CD4-positive, alpha-beta T cell (primary cell): Measurements from ENCODE around the gene SELENON. TPM values are rescaled to one million over a fixed set of nuclear protein-coding genes. Genes with fewer than 3 reads are reported as not detected.
A peak's percentile ranks its signal among the peaks of the same experiment; 100 is the strongest.

Experiments used
- ATAC-seq: fragments of 200-7000 bp; cut with Tn5 transposase; one replicate; pipeline ENCODE4 v1.10.0; 2022; ENCODE audit warnings: mild to moderate bottlenecking; ENCODE audit not compliant: poor library complexity
- CTCF ChIA-PET: fragments of 350-600 bp; sonication (Branson Sonifier 250); formaldehyde crosslinking; loops from one replicate; lab custom pipeline; 2021; ENCODE audit warnings: antibody characterized with exemption, inconsistent platforms; lab: Charles Lee
- POLR2A ChIA-PET: fragments of 350-600 bp; sonication (Branson Sonifier 250); formaldehyde crosslinking; loops from one replicate; lab custom pipeline; 2021; ENCODE audit warnings: antibody characterized with exemption, inconsistent platforms; lab: Charles Lee
- DNase-seq, 14 experiments: peaks; one replicate each; pipeline ENCODE4 v3.0.0-alpha.2; 2013 to 2020; ENCODE audit warnings: mixed read lengths in 2 of 14
- H3K27ac ChIP-seq, 2 donors: one replicate each; pipeline versions ENCODE4 v1.5.1 to v1.7.0; 2013; ENCODE audit warnings: low read length in 2 of 2, low read depth in 1 of 2, mild to moderate bottlenecking in 1 of 2
- H3K27me3 ChIP-seq, 2 experiments: 1 replicate in 1 of 2; 2 replicates in 1 of 2; pipeline versions ENCODE4 v1.6.1 to v1.7.0; 2013; ENCODE audit warnings: low read length in 2 of 2, control low read depth in 1 of 2, mild to moderate bottlenecking in 1 of 2, moderate library complexity in 1 of 2; ENCODE audit not compliant: insufficient read depth in 2 of 2, control insufficient read depth in 1 of 2
- H3K36me3 ChIP-seq: one replicate; pipeline ENCODE4 v1.6.1; 2013; ENCODE audit warnings: low read length, control low read depth; ENCODE audit not compliant: insufficient read depth
- H3K4me1 ChIP-seq: one replicate; pipeline ENCODE4 v1.6.1; 2013; ENCODE audit warnings: low read length, control low read depth; ENCODE audit not compliant: insufficient read depth
- H3K4me3 ChIP-seq: one replicate; pipeline ENCODE4 v1.5.1; 2013; ENCODE audit warnings: mild to moderate bottlenecking, low read length, moderate library complexity
- H3K9me3 ChIP-seq, 2 experiments: 1 replicate in 1 of 2; 2 replicates in 1 of 2; pipeline versions ENCODE4 v1.6.1 to v1.7.0; 2013; ENCODE audit warnings: low read length in 2 of 2, mild to moderate bottlenecking in 2 of 2, control low read depth in 1 of 2, moderate library complexity in 1 of 2; ENCODE audit not compliant: control insufficient read depth in 1 of 2, insufficient read depth in 1 of 2
- H3K27ac Mint-ChIP-seq: one replicate; pipeline ENCODE4 v1.8.0; 2020; ENCODE audit warnings: mixed read lengths
- H3K27me3 Mint-ChIP-seq: one replicate; pipeline ENCODE4 v1.8.0; 2021; ENCODE audit warnings: mixed read lengths
- H3K36me3 Mint-ChIP-seq: one replicate; pipeline ENCODE4 v1.8.0; 2021; ENCODE audit warnings: low read depth, mixed read lengths
- H3K4me1 Mint-ChIP-seq: one replicate; pipeline ENCODE4 v1.8.0; 2021; ENCODE audit warnings: low read depth, mixed read lengths
- H3K4me3 Mint-ChIP-seq: one replicate; pipeline ENCODE4 v1.8.0; 2020; ENCODE audit warnings: mild to moderate bottlenecking, mixed read lengths
- H3K9me3 Mint-ChIP-seq: one replicate; pipeline ENCODE4 v1.8.0; 2020; ENCODE audit warnings: mixed read lengths
- intact Hi-C, 2 experiments: fragments of 100-400 bp; cut with DNase I in 1 of 2; cut with micrococcal nuclease in 1 of 2; formaldehyde crosslinking; loops; one replicate each; pipeline versions ENCODE4 v1.15.1 to v1.9.0; 2023 to 2025; cut with DNase I, micrococcal nuclease
- total RNA-seq, 174 experiments: library from RNA in 2 of 174; stranded (reverse) in 2 of 174; gene quantifications; one replicate each; pipeline ENCODE4 v1.2.3 and lab custom pipeline; 2021 to 2026
- TF ChIP-seq, protein P1 (sequence below): fragments of 200-600 bp; IDR thresholded peaks from one replicate; pipeline ENCODE4 v1.8.0; 2022; ENCODE audit warnings: antibody characterized with exemption, mild to moderate bottlenecking

Gene SELENON
- total RNA-seq, 2 experiments from 2014 or later, result 25.3 to 25.7 TPM

DNA sequence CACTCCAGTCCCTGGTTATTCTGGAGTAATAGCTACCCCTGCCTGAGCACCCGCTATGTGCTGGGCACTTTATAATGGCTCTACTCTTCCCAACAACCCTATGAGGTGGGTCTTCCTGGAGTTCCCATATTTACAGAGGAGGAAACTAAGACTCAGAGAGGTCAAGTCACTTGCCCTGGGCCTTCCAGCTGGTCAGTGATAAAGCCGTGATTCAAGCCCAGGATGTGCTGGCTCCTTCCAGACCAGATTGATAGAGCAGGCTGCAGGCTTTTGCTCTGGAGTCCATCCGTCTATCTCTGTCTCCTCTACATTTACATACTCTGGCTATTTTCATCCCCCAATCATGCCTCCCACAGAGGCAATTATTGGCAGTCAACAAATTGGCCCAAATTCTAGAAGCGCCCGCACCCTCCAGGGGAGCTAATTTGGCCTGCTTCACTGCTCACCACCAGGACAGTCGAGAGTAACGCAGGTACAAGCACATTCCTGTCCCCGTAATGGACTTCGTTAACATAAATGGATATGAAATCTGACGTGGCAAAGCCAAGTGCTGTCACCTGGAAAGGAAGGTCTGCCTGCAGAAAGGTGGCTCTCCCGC, 39.8 kb upstream of the SELENON start:
- Mint-ChIP-seq H3K27me3 (no peaks in the 10 kb centered on the region), H3K4me3 (no peak overlapping the region), H3K36me3 (peaks cover 86% of the 10 kb centered on the region), H3K9me3 (no peaks in the 10 kb centered on the region), H3K4me1 (peaks cover 31% of the 10 kb centered on the region), H3K27ac (peak overlapping the region; percentile 76)
- ChIA-PET CTCF (no interaction called here), POLR2A (interaction anchor here (0.8 to 7.0 kb wide), 2 partner anchors 9 to 15 kb away, joined by 3 to 38 read pairs; no protein-coding TSS in a partner anchor)
- Histone ChIP-seq H3K27me3 (no peaks in the 10 kb centered on the region), H3K4me3 (no peak overlapping the region), H3K9me3 (no peaks in the 10 kb centered on the region), H3K27ac (peak overlapping the region in 1 of 2 donors; percentile 36), H3K36me3 (peaks cover 49% of the 10 kb centered on the region), H3K4me1 (peaks cover 22% of the 10 kb centered on the region)
- TF ChIP-seq, protein P1, sequence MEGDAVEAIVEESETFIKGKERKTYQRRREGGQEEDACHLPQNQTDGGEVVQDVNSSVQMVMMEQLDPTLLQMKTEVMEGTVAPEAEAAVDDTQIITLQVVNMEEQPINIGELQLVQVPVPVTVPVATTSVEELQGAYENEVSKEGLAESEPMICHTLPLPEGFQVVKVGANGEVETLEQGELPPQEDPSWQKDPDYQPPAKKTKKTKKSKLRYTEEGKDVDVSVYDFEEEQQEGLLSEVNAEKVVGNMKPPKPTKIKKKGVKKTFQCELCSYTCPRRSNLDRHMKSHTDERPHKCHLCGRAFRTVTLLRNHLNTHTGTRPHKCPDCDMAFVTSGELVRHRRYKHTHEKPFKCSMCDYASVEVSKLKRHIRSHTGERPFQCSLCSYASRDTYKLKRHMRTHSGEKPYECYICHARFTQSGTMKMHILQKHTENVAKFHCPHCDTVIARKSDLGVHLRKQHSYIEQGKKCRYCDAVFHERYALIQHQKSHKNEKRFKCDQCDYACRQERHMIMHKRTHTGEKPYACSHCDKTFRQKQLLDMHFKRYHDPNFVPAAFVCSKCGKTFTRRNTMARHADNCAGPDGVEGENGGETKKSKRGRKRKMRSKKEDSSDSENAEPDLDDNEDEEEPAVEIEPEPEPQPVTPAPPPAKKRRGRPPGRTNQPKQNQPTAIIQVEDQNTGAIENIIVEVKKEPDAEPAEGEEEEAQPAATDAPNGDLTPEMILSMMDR, result no peak
- intact Hi-C loops, result no loop called here
- no peak for ATAC-seq
- DNase-seq, result no peak

DNA sequence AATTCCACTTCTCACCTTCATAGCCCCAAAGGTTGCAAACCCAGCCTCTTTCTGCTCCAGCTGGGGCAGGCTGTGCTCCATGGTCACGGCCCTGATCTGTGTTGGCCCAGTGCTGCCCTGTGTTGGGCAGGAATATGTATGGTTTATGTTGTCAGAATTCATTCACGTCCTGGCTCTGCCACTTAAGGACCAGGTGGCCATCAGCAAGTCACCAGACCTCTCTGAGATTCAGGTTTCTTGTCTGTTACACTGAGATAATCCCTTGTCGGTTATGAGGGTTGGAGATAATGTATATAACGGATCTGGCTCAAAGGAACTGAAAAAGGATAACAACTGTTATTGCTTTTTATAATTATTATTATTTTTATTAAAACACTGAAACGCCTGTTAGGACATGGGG, 39.1 kb upstream of the SELENON start:
- no peak for ATAC-seq
- Mint-ChIP-seq H3K4me1 (peaks cover 31% of the 10 kb centered on the region), H3K27me3 (no peaks in the 10 kb centered on the region), H3K9me3 (no peaks in the 10 kb centered on the region), H3K27ac (peak overlapping the region; percentile 76), H3K4me3 (no peak overlapping the region), H3K36me3 (peaks cover 86% of the 10 kb centered on the region)
- CTCF ChIA-PET, result no interaction called here
- TF ChIP-seq, protein P1, result no peak
- Histone ChIP-seq H3K4me1 (peaks cover 22% of the 10 kb centered on the region), H3K9me3 (no peaks in the 10 kb centered on the region), H3K27ac (peak overlapping the region in 1 of 2 donors; percentile 36), H3K27me3 (no peaks in the 10 kb centered on the region), H3K4me3 (no peak overlapping the region), H3K36me3 (peaks cover 46% of the 10 kb centered on the region)
- POLR2A ChIA-PET, result no interaction called here
- DNase-seq, result no peak
- intact Hi-C loops, result no loop called here

DNA sequence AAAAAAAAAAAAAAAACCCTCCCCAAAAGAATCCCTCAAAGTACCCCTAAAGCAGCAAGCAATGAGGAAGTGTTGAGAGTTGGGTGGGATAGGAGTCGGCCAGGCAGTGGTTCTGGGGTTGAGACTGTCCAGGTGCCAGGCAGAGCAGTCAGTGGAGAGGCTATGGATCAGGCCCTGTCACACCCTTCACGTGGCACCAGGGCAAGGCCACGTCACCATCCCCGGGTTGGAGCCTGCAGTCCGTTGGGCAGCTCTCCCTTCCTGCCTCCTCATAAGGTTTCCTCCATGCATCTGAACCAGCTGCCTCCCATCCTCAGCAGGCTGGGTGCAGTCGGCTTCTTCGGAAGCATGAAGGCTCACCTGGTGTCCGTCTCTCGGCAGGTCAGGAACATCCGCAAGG, 36.5 kb upstream of the SELENON start:
- no peak overlapping the region for H3K4me3 Mint-ChIP-seq

More for the DNA sequence above, 36.5 kb upstream of the SELENON start:
- Histone ChIP-seq H3K27ac (no peak overlapping the region), H3K4me1 (peaks cover 20% of the 10 kb centered on the region), H3K4me3 (no peak overlapping the region), H3K9me3 (no peaks in the 10 kb centered on the region), H3K27me3 (no peaks in the 10 kb centered on the region), H3K36me3 (peaks cover 43% of the 10 kb centered on the region)
- DNase-seq, result no peak
- Mint-ChIP-seq H3K9me3 (no peaks in the 10 kb centered on the region), H3K27ac (peak overlapping the region; percentile 69), H3K27me3 (no peaks in the 10 kb centered on the region), H3K4me1 (peaks cover 38% of the 10 kb centered on the region), H3K36me3 (peaks cover 83% of the 10 kb centered on the region)
- POLR2A ChIA-PET, result interaction anchor here (0.7 kb wide), 1 partner anchor 11 kb away, joined by 3 read pairs; no protein-coding TSS in a partner anchor
- ATAC-seq, result no peak
- intact Hi-C loops, result no loop called here
- TF ChIP-seq, protein P1, result no peak
- CTCF ChIA-PET, result interaction anchor here (0.7 kb wide), 1 partner anchor 132 kb away, joined by 6 read pairs; no protein-coding TSS in a partner anchor
